GM12878 (cell line): Measurements from ENCODE around the gene NXN. TPM values are rescaled to one million over a fixed set of nuclear protein-coding genes. Genes with fewer than 3 reads are reported as not detected.
A peak's percentile ranks its signal among the peaks of the same experiment; 100 is the strongest.

ENCODE experiments used
- ATAC-seq: fragments of 200-7000 bp; cut with Tn5 transposase; 3 replicates; pipeline ENCODE4 v1.9.1; 2020; ENCODE audit warnings: mild to moderate bottlenecking, moderate library complexity
- BruUV-seq: library from RNA; stranded (reverse); fragments of 400-500 nt; replicated peaks from 2 replicates; lab custom pipeline; 2021; lab: Mats Ljungman, UMichigan
- CTCF ChIA-PET: fragments of 300-600 bp; sonication (Branson Sonifier 250); formaldehyde crosslinking; extraction: SDS; loops from one replicate; lab custom pipeline; 2021; ENCODE audit warnings: inconsistent platforms; lab: Yijun Ruan, JAX
- POLR2A ChIA-PET: fragments of 350-600 bp; formaldehyde crosslinking; extraction: SDS; loops from one replicate; lab custom pipeline; 2021; ENCODE audit warnings: inconsistent platforms; lab: Charles Lee
- RAD21 ChIA-PET: fragments of 300-600 bp; sonication (Branson Sonifier 250); formaldehyde crosslinking; loops from one replicate; lab custom pipeline; 2023; ENCODE audit warnings: antibody characterized with exemption; ENCODE audit not compliant: unreplicated experiment; lab: Charles Lee
- SMC1A ChIA-PET: fragments of 300-600 bp; sonication (Branson Sonifier 250); formaldehyde crosslinking; loops from one replicate; lab custom pipeline; 2023; ENCODE audit not compliant: unreplicated experiment, uncharacterized antibody; lab: Charles Lee
- DNase-seq: peaks from one replicate; pipeline ENCODE4 v3.0.0-alpha.2; 2011; ENCODE audit warnings: low read depth, low spot score
- FAIRE-seq: peaks from 3 replicates; lab custom pipeline; 2011; peaks lifted over from hg19 to GRCh38; lab: Jason Lieb, UNC
- H2AFZ ChIP-seq: 2 replicates; pipeline ENCODE4 v1.6.0; 2011; ENCODE audit warnings: low read depth, low read length, control low read depth; ENCODE audit not compliant: control insufficient read depth
- H3K27ac ChIP-seq: 2 replicates; pipeline ENCODE4 v1.5.1; 2011; ENCODE audit warnings: control low read depth; ENCODE audit not compliant: control insufficient read depth, insufficient read depth
- H3K27me3 ChIP-seq, 2 experiments: replicated peaks in 1 of 2; 2 replicates each; pipeline versions ENCODE4 v1.6.0 to v1.6.1; 2011; ENCODE audit warnings: low read length in 1 of 2; ENCODE audit not compliant: control insufficient read depth in 2 of 2, insufficient read depth in 2 of 2
- H3K36me3 ChIP-seq, 2 experiments: 2 replicates each; pipeline ENCODE4 v1.5.1; 2011; ENCODE audit warnings: low read length in 1 of 2; ENCODE audit not compliant: control insufficient read depth in 2 of 2, insufficient read depth in 2 of 2
- H3K4me1 ChIP-seq: 2 replicates; pipeline ENCODE4 v1.6.1; 2011; ENCODE audit warnings: mild to moderate bottlenecking, low read length, moderate library complexity, mixed read lengths; ENCODE audit not compliant: control insufficient read depth, insufficient read depth
- H3K4me2 ChIP-seq: 2 replicates; pipeline ENCODE4 v1.6.0; 2011; ENCODE audit warnings: control low read depth; ENCODE audit not compliant: control insufficient read depth, insufficient read depth
- H3K4me3 ChIP-seq: fragments of 200-600 bp; sonication (generic); 2 replicates; pipeline ENCODE4 v1.5.1; 2016
- H3K79me2 ChIP-seq: 2 replicates; pipeline ENCODE4 v1.6.0; 2011; ENCODE audit warnings: low read length; ENCODE audit not compliant: control insufficient read depth, insufficient read depth
- H3K9ac ChIP-seq: 2 replicates; pipeline ENCODE4 v1.8.0; 2011; ENCODE audit warnings: low read length, control low read depth, mixed read lengths; ENCODE audit not compliant: control insufficient read depth, insufficient read depth
- H3K9me3 ChIP-seq: replicated peaks from 3 replicates; pipeline ENCODE4 v1.5.1; 2011; ENCODE audit warnings: mild to moderate bottlenecking, low read length; ENCODE audit not compliant: control insufficient read depth, insufficient read depth
- H4K20me1 ChIP-seq: 2 replicates; pipeline ENCODE4 v1.6.0; 2011; ENCODE audit not compliant: control insufficient read depth, insufficient read depth
- KLF5 ChIP-seq: fragments of 450-650 bp; IDR thresholded peaks from 2 replicates; pipeline ENCODE4 v1.6.1; 2014; ENCODE audit warnings: mild to moderate bottlenecking; ENCODE audit not compliant: partially characterized antibody
- RAD21 ChIP-seq: IDR thresholded peaks from 2 replicates; pipeline ENCODE4 v1.6.1; 2011; ENCODE audit warnings: mild to moderate bottlenecking, low read depth, low read length, moderate library complexity; ENCODE audit not compliant: insufficient read depth
- SRF ChIP-seq, 2 experiments: IDR thresholded peaks; 2 replicates each; pipeline ENCODE4 v1.6.1; 2011; ENCODE audit warnings: low read depth in 2 of 2, low read length in 2 of 2, mild to moderate bottlenecking in 1 of 2, moderate library complexity in 1 of 2
- WGBS: methylation state at CpG from one replicate; pipeline ENCODE4 v1.1.6; 2016; ENCODE audit warnings: low lambda C conversion rate; ENCODE audit not compliant: insufficient replicate concordance, insufficient coverage; ENCODE audit errors: missing lambda C conversion rate; 5-methylcytosine and 5-hydroxymethylcytosine counted together
- in situ Hi-C: fragments of 300-500 bp; cut with MboI; formaldehyde crosslinking; loops from 9 replicates; pipeline ENCODE4 v1.14.3; 2018; ENCODE audit warnings: mixed read lengths
- intact Hi-C: fragments of 100-400 bp; cut with micrococcal nuclease; formaldehyde crosslinking; loops from one replicate; pipeline ENCODE4 v1.14.2; 2022; ENCODE audit not compliant: unreplicated experiment
- polyA plus RNA-seq, 11 experiments: library from polyadenylated mRNA; depleted of rRNA in 4 of 11; unstranded in 6 of 11; stranded (reverse) in 5 of 11; fragments of >200 nt; fragmentation: Nextera tagmentation in 4 of 11; fragmentation: Illumina TruSeq in 1 of 11; extraction: Ambion mirVana in 4 of 11; extraction: Trizol in 1 of 11; gene quantifications; 1 replicate in 1 of 11; 2 replicates in 10 of 11; pipeline versions ENCODE4 v1.2.1 to v1.2.3, GENCODE V29; 2011 to 2016; ENCODE audit warnings: inconsistent platforms in 2 of 11, missing spikeins in 2 of 11, low read depth in 1 of 11
- total RNA-seq, 4 experiments: library from RNA; depleted of rRNA in 3 of 4; stranded (reverse); fragments of >200 nt in 3 of 4; fragmentation: Illumina TruSeq in 1 of 4; extraction: Trizol in 1 of 4; gene quantifications; 2 replicates each; pipeline versions ENCODE4 v1.2.1 to v1.2.3, GENCODE V29; 2013 to 2021
- TF ChIP-seq, protein P1 (sequence below): fragments of 450-650 bp; conservative IDR thresholded peaks from 2 replicates; pipeline ENCODE4 v1.6.1; 2017; ENCODE audit warnings: mild to moderate bottlenecking, moderate library complexity
- TF ChIP-seq, protein P2 (sequence below): fragments of 450-650 bp; IDR thresholded peaks from 2 replicates; pipeline ENCODE4 v1.6.1; 2016; ENCODE audit warnings: mild to moderate bottlenecking, moderate library complexity, borderline replicate concordance

The NXN gene
- total and polyA plus RNA-seq, 10 of the 15 experiments (the other 5 are each of a cell fraction or from before 2014, with no cell fraction given) = 0.04 to 1.2 (median 0.30) TPM

DNA sequence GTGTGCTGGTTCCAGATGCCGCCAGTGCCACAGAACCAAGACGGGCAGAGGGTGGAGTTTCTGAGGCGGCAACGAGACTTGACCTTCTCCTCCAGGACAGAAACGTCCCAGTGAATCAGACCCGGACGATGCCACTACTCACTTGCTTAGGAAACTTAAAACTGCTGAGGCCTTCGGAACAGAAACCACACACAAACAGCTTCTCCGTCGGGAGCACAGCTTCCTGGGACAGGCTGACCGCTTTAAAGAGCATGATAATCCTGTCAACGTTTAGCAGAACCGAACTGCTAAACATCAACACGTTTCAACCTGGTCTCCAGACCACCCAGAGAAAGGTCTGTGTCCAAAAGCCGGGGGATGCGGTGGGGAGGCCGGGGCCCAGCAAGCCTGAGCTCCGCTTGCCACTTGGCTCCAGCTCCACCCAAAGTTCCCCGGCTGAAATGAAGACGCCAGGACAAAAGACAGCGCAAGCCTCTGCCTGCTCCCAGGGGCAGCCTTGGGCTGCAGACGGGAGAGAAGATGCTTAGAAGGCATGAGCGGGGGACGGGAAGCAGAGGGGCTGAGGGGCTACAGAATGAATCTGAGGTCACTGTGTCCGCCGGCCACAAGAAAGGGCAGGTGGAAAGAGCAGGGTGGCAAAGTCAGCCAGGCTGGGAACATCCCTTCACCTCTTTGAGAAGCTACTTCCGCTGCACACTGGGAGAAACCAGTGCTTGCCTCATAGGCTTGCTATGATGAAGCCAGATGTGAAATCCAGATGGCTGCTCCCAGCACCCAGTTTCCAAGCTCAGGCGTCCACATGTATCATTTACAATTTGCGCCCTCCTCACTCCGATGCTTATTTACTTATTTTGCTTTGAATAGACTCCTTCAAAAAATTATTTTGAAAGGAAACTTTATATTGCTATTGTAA, 128.5 kb downstream of the NXN start:
- FAIRE-seq (no peak), ATAC-seq (no peak), DNase-seq (no peak)
- Histone ChIP-seq H3K36me3 (no peaks in the 10 kb centered on the region), H2AFZ (no peak overlapping the region), H3K9me3 (no peaks in the 10 kb centered on the region), H3K79me2 (no peaks in the 10 kb centered on the region), H3K4me3 (no peak overlapping the region), H3K27me3 (peaks cover 0 to 9% of the 10 kb centered on the region in 2 experiments; a peak in 2 of 4 replicates), H3K4me1 (no peaks in the 10 kb centered on the region), H3K4me2 (no peak overlapping the region), H3K9ac (no peak overlapping the region)
- in situ Hi-C loops = no loop called here
- 43% methylated on average over 30 of the region's 30 CpGs for WGBS
- ChIA-PET SMC1A (no interaction called here), CTCF (no interaction called here), RAD21 (no interaction called here)
- no peak for TF ChIP-seq KLF5
- 0 out of 4 replicates have a peak, but pooled peaks of 1 of the 2 experiments have one; percentile 6 for TF ChIP-seq SRF (IDR thresholded peaks at IDR 0.05; ENCODE audit: low read depth in 2 of 2, low read length in 2 of 2)
- TF ChIP-seq, all 136 proteins: peak for 1
- intact Hi-C loops = no loop called here
- POLR2A ChIA-PET = no interaction called here
- no TSS peak for BruUV-seq
- H3K27ac ChIP-seq = no peak overlapping the region
- no peaks in the 10 kb centered on the region for H4K20me1 ChIP-seq

DNA sequence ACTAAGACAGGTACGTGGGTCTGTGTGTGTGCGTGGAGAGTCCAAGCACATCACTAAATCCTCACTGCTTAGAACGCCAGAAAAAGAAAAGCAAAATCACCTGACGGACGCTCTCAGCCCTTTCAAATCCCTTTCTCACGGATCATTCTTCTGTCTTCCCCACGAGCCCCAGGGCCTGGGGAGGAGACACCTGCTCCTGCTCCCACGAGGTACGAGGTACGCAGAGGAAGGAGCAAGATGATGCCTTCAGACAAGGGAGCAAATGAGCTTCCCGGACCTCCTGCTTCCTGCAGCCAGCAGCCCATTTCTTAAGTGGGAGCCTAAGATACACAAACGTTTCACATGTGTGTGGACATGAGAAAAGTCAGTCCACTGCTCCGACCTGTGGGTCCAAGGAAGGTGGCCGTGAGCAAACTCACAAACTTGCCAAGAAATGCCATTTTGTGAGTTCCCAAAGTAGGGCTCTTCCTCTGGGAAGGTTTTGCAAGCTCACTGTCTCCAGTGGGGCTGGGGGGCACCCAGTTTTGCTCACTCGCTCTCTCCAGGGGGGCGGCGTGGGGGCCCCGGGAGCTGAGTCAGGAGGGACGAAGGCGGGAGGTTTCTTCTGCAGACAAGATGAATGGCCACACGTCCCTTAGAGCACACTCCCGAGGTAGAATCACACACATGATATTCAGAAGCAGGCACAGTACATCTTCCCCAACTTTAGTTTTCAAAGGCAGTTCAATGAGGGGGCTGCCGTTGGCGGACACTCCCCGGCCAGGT, 129.3 kb downstream of the NXN start:
- H3K4me2 ChIP-seq = no peak overlapping the region
- POLR2A ChIA-PET = no interaction called here
- TF ChIP-seq, protein P1, sequence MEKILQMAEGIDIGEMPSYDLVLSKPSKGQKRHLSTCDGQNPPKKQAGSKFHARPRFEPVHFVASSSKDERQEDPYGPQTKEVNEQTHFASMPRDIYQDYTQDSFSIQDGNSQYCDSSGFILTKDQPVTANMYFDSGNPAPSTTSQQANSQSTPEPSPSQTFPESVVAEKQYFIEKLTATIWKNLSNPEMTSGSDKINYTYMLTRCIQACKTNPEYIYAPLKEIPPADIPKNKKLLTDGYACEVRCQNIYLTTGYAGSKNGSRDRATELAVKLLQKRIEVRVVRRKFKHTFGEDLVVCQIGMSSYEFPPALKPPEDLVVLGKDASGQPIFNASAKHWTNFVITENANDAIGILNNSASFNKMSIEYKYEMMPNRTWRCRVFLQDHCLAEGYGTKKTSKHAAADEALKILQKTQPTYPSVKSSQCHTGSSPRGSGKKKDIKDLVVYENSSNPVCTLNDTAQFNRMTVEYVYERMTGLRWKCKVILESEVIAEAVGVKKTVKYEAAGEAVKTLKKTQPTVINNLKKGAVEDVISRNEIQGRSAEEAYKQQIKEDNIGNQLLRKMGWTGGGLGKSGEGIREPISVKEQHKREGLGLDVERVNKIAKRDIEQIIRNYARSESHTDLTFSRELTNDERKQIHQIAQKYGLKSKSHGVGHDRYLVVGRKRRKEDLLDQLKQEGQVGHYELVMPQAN = no peak
- TF ChIP-seq, protein P2, sequence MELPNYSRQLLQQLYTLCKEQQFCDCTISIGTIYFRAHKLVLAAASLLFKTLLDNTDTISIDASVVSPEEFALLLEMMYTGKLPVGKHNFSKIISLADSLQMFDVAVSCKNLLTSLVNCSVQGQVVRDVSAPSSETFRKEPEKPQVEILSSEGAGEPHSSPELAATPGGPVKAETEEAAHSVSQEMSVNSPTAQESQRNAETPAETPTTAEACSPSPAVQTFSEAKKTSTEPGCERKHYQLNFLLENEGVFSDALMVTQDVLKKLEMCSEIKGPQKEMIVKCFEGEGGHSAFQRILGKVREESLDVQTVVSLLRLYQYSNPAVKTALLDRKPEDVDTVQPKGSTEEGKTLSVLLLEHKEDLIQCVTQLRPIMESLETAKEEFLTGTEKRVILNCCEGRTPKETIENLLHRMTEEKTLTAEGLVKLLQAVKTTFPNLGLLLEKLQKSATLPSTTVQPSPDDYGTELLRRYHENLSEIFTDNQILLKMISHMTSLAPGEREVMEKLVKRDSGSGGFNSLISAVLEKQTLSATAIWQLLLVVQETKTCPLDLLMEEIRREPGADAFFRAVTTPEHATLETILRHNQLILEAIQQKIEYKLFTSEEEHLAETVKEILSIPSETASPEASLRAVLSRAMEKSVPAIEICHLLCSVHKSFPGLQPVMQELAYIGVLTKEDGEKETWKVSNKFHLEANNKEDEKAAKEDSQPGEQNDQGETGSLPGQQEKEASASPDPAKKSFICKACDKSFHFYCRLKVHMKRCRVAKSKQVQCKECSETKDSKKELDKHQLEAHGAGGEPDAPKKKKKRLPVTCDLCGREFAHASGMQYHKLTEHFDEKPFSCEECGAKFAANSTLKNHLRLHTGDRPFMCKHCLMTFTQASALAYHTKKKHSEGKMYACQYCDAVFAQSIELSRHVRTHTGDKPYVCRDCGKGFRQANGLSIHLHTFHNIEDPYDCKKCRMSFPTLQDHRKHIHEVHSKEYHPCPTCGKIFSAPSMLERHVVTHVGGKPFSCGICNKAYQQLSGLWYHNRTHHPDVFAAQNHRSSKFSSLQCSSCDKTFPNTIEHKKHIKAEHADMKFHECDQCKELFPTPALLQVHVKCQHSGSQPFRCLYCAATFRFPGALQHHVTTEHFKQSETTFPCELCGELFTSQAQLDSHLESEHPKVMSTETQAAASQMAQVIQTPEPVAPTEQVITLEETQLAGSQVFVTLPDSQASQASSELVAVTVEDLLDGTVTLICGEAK = no peak
- no peak for TF ChIP-seq RAD21

More for the DNA sequence above, 129.3 kb downstream of the NXN start:
- ChIA-PET RAD21 (no interaction called here), CTCF (no interaction called here), SMC1A (no interaction called here)
- Histone ChIP-seq H3K4me3 (no peak overlapping the region), H3K27me3 (peaks cover 0 to 9% of the 10 kb centered on the region in 2 experiments; a peak in 2 of 4 replicates), H3K36me3 (no peaks in the 10 kb centered on the region), H3K9me3 (no peaks in the 10 kb centered on the region), H4K20me1 (no peaks in the 10 kb centered on the region), H2AFZ (no peak overlapping the region), H3K4me1 (no peaks in the 10 kb centered on the region), H3K79me2 (no peaks in the 10 kb centered on the region), H3K9ac (no peak overlapping the region), H3K27ac (no peak overlapping the region)
- FAIRE-seq (no peak), ATAC-seq (no peak), DNase-seq (no peak)
- 40% methylated on average over 25 of the region's 25 CpGs for WGBS
- BruUV-seq = no TSS peak
- in situ Hi-C loops = no loop called here
- intact Hi-C loops = no loop called here
